ENCODE data around the gene CORO2A.

- TF ChIP-seq TAF1 (IDR thresholded peaks at IDR 0.05; ENCODE audit: low read depth) (no peak), REST (IDR thresholded peaks at IDR 0.05; ENCODE audit: low read depth) (no peak)
Measured at GRCh38 chr9:98081477-98082219, 110.8 kb downstream of the CORO2A start.

Measured in Ishikawa (cell line).